BE2C (cell line): ENCODE data around the gene DRAXIN.

ENCODE experiments used
- DNase-seq: peaks from one replicate; pipeline ENCODE4 v3.0.0-alpha.2; 2020
- H3K27me3 ChIP-seq: fragments of 250-450 bp; sonication (Bioruptor Pico); 2 replicates; pipeline ENCODE4 v1.5.1; 2020; ENCODE audit warnings: mild to moderate bottlenecking
- H3K36me3 ChIP-seq: fragments of 250-450 bp; sonication (Bioruptor Pico); 2 replicates; pipeline ENCODE4 v1.5.1; 2020; ENCODE audit warnings: mild to moderate bottlenecking
- H3K4me1 ChIP-seq: fragments of 250-450 bp; sonication (Bioruptor Pico); 2 replicates; pipeline ENCODE4 v1.5.1; 2020
- H3K4me3 ChIP-seq: 2 replicates; pipeline ENCODE4 v1.5.1; 2011; ENCODE audit warnings: low read depth, low read length
- H3K9me3 ChIP-seq: fragments of 250-450 bp; sonication (Bioruptor Pico); 2 replicates; pipeline ENCODE4 v1.5.1; 2020
- TF ChIP-seq, protein P1 (sequence below): IDR thresholded peaks from 2 replicates; pipeline ENCODE4 v1.5.1; 2012; ENCODE audit warnings: mild to moderate bottlenecking, low read depth, low read length

Gene DRAXIN

DNA sequence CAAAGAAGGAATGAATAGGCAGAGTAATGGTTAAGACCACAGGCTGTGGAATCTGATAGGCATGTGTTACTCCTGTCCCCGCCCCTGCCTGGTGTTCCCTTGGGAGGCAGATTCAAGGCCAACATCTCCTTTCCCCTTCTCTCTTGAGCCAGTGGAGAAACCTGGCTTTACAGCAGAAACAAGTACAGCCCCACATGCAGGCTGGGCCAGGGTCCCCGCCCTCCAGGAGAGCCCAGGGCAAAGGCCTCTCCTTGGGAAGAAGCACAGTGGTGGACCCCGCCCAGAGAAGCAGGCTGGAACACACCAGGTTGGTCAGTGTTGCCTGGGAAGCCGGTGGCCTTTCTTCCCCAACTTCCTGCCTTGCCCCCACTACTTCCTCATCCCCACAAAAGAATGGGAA, 77.3 kb downstream of the DRAXIN start:
- H3K36me3 ChIP-seq: no peaks in the 10 kb centered on the region
- TF ChIP-seq, protein P1, sequence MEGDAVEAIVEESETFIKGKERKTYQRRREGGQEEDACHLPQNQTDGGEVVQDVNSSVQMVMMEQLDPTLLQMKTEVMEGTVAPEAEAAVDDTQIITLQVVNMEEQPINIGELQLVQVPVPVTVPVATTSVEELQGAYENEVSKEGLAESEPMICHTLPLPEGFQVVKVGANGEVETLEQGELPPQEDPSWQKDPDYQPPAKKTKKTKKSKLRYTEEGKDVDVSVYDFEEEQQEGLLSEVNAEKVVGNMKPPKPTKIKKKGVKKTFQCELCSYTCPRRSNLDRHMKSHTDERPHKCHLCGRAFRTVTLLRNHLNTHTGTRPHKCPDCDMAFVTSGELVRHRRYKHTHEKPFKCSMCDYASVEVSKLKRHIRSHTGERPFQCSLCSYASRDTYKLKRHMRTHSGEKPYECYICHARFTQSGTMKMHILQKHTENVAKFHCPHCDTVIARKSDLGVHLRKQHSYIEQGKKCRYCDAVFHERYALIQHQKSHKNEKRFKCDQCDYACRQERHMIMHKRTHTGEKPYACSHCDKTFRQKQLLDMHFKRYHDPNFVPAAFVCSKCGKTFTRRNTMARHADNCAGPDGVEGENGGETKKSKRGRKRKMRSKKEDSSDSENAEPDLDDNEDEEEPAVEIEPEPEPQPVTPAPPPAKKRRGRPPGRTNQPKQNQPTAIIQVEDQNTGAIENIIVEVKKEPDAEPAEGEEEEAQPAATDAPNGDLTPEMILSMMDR: no peak
- no peak overlapping the region for H3K4me3 ChIP-seq
- no peaks in the 10 kb centered on the region for H3K9me3 ChIP-seq
- H3K4me1 ChIP-seq: no peaks in the 10 kb centered on the region
- H3K27me3 ChIP-seq: no peaks in the 10 kb centered on the region
- no peak for DNase-seq

DNA sequence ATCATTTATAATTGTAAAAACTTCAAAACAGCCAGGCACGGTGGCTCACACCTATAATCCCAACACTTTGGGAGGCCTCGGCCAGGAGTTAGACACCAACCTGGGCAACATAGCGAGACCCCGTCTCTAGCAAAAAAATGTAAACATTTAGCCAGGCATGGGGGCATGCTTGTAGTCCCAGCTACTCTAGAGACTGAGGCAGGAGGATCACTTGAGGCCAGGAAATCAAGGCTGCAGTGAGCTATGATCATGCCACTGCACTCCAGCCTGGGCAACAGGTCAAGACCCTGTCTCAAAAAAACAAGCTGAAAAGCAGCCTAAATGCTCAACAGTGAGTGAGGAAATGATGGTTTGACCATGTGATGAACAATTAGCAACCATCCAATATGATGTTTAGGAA, 77.8 kb downstream of the DRAXIN start:
- Histone ChIP-seq H3K9me3 (no peaks in the 10 kb centered on the region), H3K36me3 (no peaks in the 10 kb centered on the region), H3K4me3 (no peak overlapping the region), H3K27me3 (no peaks in the 10 kb centered on the region), H3K4me1 (no peaks in the 10 kb centered on the region)
- no peak for DNase-seq
- TF ChIP-seq, protein P1: no peak

GRCh38 chr1:11770011-11770410, 78.5 kb downstream of the DRAXIN start:
- Histone ChIP-seq H3K4me3 (no peak overlapping the region), H3K4me1 (no peaks in the 10 kb centered on the region), H3K27me3 (no peaks in the 10 kb centered on the region), H3K9me3 (no peaks in the 10 kb centered on the region), H3K36me3 (no peaks in the 10 kb centered on the region)
- TF ChIP-seq, protein P1: no peak
- DNase-seq: no peak

DNA sequence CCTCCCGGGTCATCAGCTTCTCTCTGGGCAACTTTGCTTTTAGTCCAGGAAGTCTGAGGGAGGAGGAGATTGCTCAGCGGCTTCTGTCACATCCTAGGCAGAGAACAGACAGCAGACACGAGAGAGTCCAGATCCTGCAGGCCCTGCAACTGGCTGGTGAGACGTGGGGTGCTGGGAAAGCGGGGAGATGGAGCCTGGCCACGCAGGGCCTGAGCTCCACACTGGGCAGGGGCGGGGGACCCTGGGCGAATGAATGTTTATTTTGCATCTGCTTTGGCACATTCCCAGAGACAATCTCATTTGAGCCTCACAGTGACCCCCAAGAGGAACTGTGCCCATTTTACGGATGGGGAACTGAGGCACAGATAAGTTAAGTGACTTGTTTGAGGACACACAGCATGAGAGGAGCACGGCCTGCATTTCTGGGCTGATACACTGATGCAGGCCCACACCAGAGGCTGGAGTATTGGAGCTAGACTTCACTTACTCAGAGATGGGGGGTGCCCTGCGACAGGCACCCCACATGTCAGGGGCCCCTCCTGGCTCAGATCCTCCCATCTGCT, 80.1 kb downstream of the DRAXIN start:
- TF ChIP-seq, protein P1: no peak
- H3K9me3 ChIP-seq: no peaks in the 10 kb centered on the region
- no peak for DNase-seq

GRCh38 chr1:11772458-11772857, 80.9 kb downstream of the DRAXIN start:
- no peaks in the 10 kb centered on the region for H3K4me1 ChIP-seq
- TF ChIP-seq, protein P1: no peak
- no peaks in the 10 kb centered on the region for H3K27me3 ChIP-seq
- no peaks in the 10 kb centered on the region for H3K9me3 ChIP-seq
- H3K4me3 ChIP-seq: no peak overlapping the region
- no peaks in the 10 kb centered on the region for H3K36me3 ChIP-seq
- DNase-seq: no peak

More for the DNA sequence above, 80.1 kb downstream of the DRAXIN start:
- no peak overlapping the region for H3K4me3 ChIP-seq
- H3K4me1 ChIP-seq: no peaks in the 10 kb centered on the region
- no peaks in the 10 kb centered on the region for H3K27me3 ChIP-seq
- no peaks in the 10 kb centered on the region for H3K36me3 ChIP-seq

DNA sequence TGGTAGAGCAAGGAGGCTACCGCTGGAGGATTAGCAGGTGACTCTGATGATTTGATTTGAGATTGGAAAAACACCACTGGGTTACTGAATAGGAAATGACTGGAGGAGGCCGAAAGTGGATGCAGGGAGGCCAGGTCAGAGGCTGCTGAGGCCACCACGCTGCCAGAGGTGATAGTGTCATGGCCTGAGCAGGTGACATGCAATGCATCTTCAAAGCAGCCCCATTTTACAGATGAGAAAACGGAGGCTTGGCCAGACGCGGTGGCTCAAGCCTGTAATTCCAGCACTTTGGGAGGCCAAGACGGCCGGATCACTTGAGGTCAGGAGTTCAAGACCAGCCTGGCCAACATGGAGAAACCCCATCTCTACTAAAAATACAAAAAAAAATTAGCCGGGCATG, 83.2 kb downstream of the DRAXIN start:
- TF ChIP-seq, protein P1: no peak
- no peaks in the 10 kb centered on the region for H3K4me1 ChIP-seq
- no peaks in the 10 kb centered on the region for H3K36me3 ChIP-seq
- no peak overlapping the region for H3K4me3 ChIP-seq
- no peaks in the 10 kb centered on the region for H3K27me3 ChIP-seq
- H3K9me3 ChIP-seq: no peaks in the 10 kb centered on the region
- no peak for DNase-seq
